IMR-90 (cell line): ENCODE measurements around the gene PDIA4. TPM values are rescaled to one million over a fixed set of nuclear protein-coding genes. Genes with fewer than 3 reads are reported as not detected.

Experiments
- ATAC-seq: fragments of 200-7000 bp; cut with Tn5 transposase; 2 replicates; pipeline ENCODE4 v1.9.1; 2020; ENCODE audit warnings: low read depth, mild to moderate bottlenecking, moderate library complexity
- BruUV-seq: library from RNA; stranded (reverse); fragments of 400-500 nt; replicated peaks from 2 replicates; lab custom pipeline; 2021; lab: Mats Ljungman, UMichigan
- CTCF ChIA-PET: fragments of 300-600 bp; formaldehyde crosslinking; extraction: SDS; loops from one replicate; lab custom pipeline; 2021; ENCODE audit warnings: antibody characterized with exemption; lab: Yijun Ruan, JAX
- POLR2A ChIA-PET: fragments of 300-600 bp; sonication (Branson Sonifier 250); formaldehyde crosslinking; loops from one replicate; lab custom pipeline; 2022; ENCODE audit warnings: antibody characterized with exemption; ENCODE audit not compliant: unreplicated experiment; lab: Charles Lee
- DNase-seq: peaks from one replicate; pipeline ENCODE4 v3.0.0; 2013
- H2AFZ ChIP-seq: replicated peaks from 2 replicates; pipeline ENCODE3; 2013; ENCODE audit warnings: low read length, mild to moderate bottlenecking; ENCODE audit not compliant: poor library complexity
- H2AK5ac ChIP-seq: 2 replicates; pipeline ENCODE4 v1.6.1; 2013; ENCODE audit warnings: low read depth, low read length, inconsistent platforms
- H2AK9ac ChIP-seq: replicated peaks from 2 replicates; pipeline ENCODE3; 2013; ENCODE audit warnings: mild to moderate bottlenecking, low read depth, low read length, moderate library complexity; ENCODE audit not compliant: poor library complexity
- H2BK120ac ChIP-seq: 2 replicates; pipeline ENCODE4 v1.6.1; 2013; ENCODE audit warnings: low read depth, low read length, inconsistent platforms
- H2BK15ac ChIP-seq: 3 replicates; pipeline ENCODE4 v1.6.1; 2013; ENCODE audit warnings: low read depth, low read length, inconsistent platforms
- H2BK20ac ChIP-seq: 2 replicates; pipeline ENCODE4 v1.6.1; 2013; ENCODE audit warnings: low read depth, mild to moderate bottlenecking, inconsistent platforms, low read length, moderate library complexity
- H2BK5ac ChIP-seq: 2 replicates; pipeline ENCODE4 v1.6.1; 2013; ENCODE audit warnings: mild to moderate bottlenecking, low read depth, low read length, inconsistent platforms; ENCODE audit not compliant: poor library complexity, severe bottlenecking
- H3K14ac ChIP-seq: replicated peaks from 2 replicates; pipeline ENCODE4 v1.6.1; 2013; ENCODE audit warnings: low read depth, low read length, inconsistent platforms
- H3K18ac ChIP-seq: 2 replicates; pipeline ENCODE4 v1.6.1; 2013; ENCODE audit warnings: low read depth, low read length, control low read depth
- H3K23ac ChIP-seq: 2 replicates; pipeline ENCODE4 v1.6.1; 2013; ENCODE audit warnings: low read depth, low read length, inconsistent platforms
- H3K27ac ChIP-seq: 2 replicates; pipeline ENCODE4 v1.5.1; 2013; ENCODE audit warnings: mild to moderate bottlenecking, control low read depth, low read length; ENCODE audit not compliant: insufficient read depth
- H3K27me3 ChIP-seq: 2 replicates; pipeline ENCODE4 v1.6.1; 2013; ENCODE audit warnings: low read length; ENCODE audit not compliant: control insufficient read depth, insufficient read depth
- H3K36me3 ChIP-seq: 2 replicates; pipeline ENCODE4 v1.6.1; 2013; ENCODE audit warnings: low read length, mixed read lengths; ENCODE audit not compliant: control insufficient read depth, insufficient read depth
- H3K4ac ChIP-seq: 2 replicates; pipeline ENCODE4 v1.6.1; 2013; ENCODE audit warnings: low read depth, low read length, inconsistent platforms
- H3K4me1 ChIP-seq: 2 replicates; pipeline ENCODE4 v1.6.1; 2013; ENCODE audit warnings: low read length, mixed read lengths; ENCODE audit not compliant: control insufficient read depth, insufficient read depth
- H3K4me2 ChIP-seq: 2 replicates; pipeline ENCODE4 v1.6.1; 2013; ENCODE audit warnings: low read depth, mild to moderate bottlenecking, control low read depth, low read length, moderate library complexity
- H3K4me3 ChIP-seq: 2 replicates; pipeline ENCODE4 v1.5.1; 2013; ENCODE audit warnings: low read depth, mild to moderate bottlenecking, control low read depth, low read length, moderate library complexity; ENCODE audit not compliant: insufficient read depth
- H3K56ac ChIP-seq: 2 replicates; pipeline ENCODE4 v1.6.1; 2013; ENCODE audit warnings: low read length, inconsistent platforms; ENCODE audit not compliant: insufficient read depth; ENCODE audit errors: extremely low read depth
- H3K79me1 ChIP-seq, 2 experiments: 2 replicates each; pipeline ENCODE4 v1.6.1; 2013; ENCODE audit warnings: low read length in 2 of 2, inconsistent platforms in 1 of 2, low read depth in 1 of 2
- H3K9ac ChIP-seq: 2 replicates; pipeline ENCODE4 v1.6.1; 2013; ENCODE audit warnings: low read depth, low read length, control low read depth
- H3K9me1 ChIP-seq: 2 replicates; pipeline ENCODE4 v1.6.1; 2013; ENCODE audit warnings: low read length, inconsistent platforms; ENCODE audit not compliant: insufficient read depth
- H3K9me3 ChIP-seq: 2 replicates; pipeline ENCODE4 v1.6.1; 2013; ENCODE audit warnings: low read length; ENCODE audit not compliant: control insufficient read depth, insufficient read depth
- H4K20me1 ChIP-seq: 2 replicates; pipeline ENCODE4 v1.6.1; 2013; ENCODE audit warnings: low read length, inconsistent platforms; ENCODE audit not compliant: insufficient read depth
- H4K5ac ChIP-seq: 2 replicates; pipeline ENCODE4 v1.6.1; 2013; ENCODE audit warnings: mild to moderate bottlenecking, low read depth, low read length, control low read depth
- H4K8ac ChIP-seq, 2 experiments: 2 replicates each; pipeline ENCODE4 v1.6.1; 2013; ENCODE audit warnings: low read depth in 2 of 2, low read length in 2 of 2, control low read depth in 1 of 2, inconsistent platforms in 1 of 2
- H4K91ac ChIP-seq: 2 replicates; pipeline ENCODE4 v1.6.1; 2013; ENCODE audit warnings: low read depth, low read length, inconsistent platforms; ENCODE audit not compliant: insufficient read depth
- CTCF ChIP-seq: conservative IDR thresholded peaks from 2 replicates; pipeline ENCODE4 v1.5.1; 2012; ENCODE audit warnings: mild to moderate bottlenecking, low read depth, low read length, improper control_type of control experiment
- MAFK ChIP-seq: IDR thresholded peaks from 2 replicates; pipeline ENCODE4 v1.6.1; 2012; ENCODE audit warnings: low read depth, low read length, improper control_type of control experiment
- NFE2L2 ChIP-seq: fragments of 150-350 bp; IDR thresholded peaks from 2 replicates; pipeline ENCODE4 v1.6.1; 2016; ENCODE audit warnings: low read depth, mild to moderate bottlenecking, low read length
- POLR2A ChIP-seq: IDR thresholded peaks from 2 replicates; pipeline ENCODE4 v1.6.1; 2012; ENCODE audit warnings: mild to moderate bottlenecking, low read depth, low read length
- RAD21 ChIP-seq: IDR thresholded peaks from 2 replicates; pipeline ENCODE4 v1.6.1; 2012; ENCODE audit warnings: low read length, improper control_type of control experiment
- SMC3 ChIP-seq: fragments of 150-350 bp; IDR thresholded peaks from 2 replicates; pipeline ENCODE4 v1.6.1; 2016; ENCODE audit warnings: low read depth, mild to moderate bottlenecking, antibody characterized with exemption, low read length, moderate library complexity
- WGBS, 2 experiments: methylation state at CpG; one replicate each; pipeline versions ENCODE4 v1.1.5 to v1.1.7; 2013; ENCODE audit warnings: missing lambda C conversion rate in 2 of 2; ENCODE audit not compliant: insufficient read length in 1 of 2; ENCODE audit errors: extremely low coverage in 2 of 2; 5-methylcytosine and 5-hydroxymethylcytosine counted together
- dilution Hi-C: fragments of 300-500 bp; cut with HindIII; formaldehyde crosslinking; loops from one replicate; pipeline ENCODE4 v1.14.3; 2018; ENCODE audit warnings: low sequenced_read_pairs; ENCODE audit not compliant: unreplicated experiment
- in situ Hi-C: fragments of 300-500 bp; cut with MboI; formaldehyde crosslinking; loops from 3 replicates; pipeline ENCODE4 v1.14.3; 2019; ENCODE audit warnings: low sequenced_read_pairs, inconsistent platforms, mixed read lengths
- intact Hi-C: fragments of 100-400 bp; cut with micrococcal nuclease; formaldehyde crosslinking; loops from 2 replicates; pipeline ENCODE4 v1.10.0; 2022
- polyA plus RNA-seq, 3 experiments: library from polyadenylated mRNA; depleted of rRNA; stranded (reverse); fragments of >200 nt; gene quantifications; 2 replicates each; pipeline ENCODE4 v1.2.3, GENCODE V29; 2012; ENCODE audit warnings: low replicate concordance in 1 of 3
- total RNA-seq: library from RNA; depleted of rRNA; stranded (reverse); fragments of >200 nt; gene quantifications from 2 replicates; pipeline ENCODE4 v1.2.3, GENCODE V29; 2012

The PDIA4 gene
- total and polyA plus RNA-seq, 2 of the 4 experiments (the other 2 are of a cell fraction): 241 to 304 TPM

- H3K79me1 ChIP-seq: no peaks in the 10 kb centered on the region
- no TSS peak for BruUV-seq
- CTCF ChIA-PET: interaction anchor here (0.6 to 1.5 kb wide), 22 partner anchors 13 to 924 kb away, joined by 3 to 6 read pairs (median 4); no protein-coding TSS in a partner anchor
- no peak overlapping the region for H2AK9ac ChIP-seq
- peaks cover 3% of the 10 kb centered on the region; the same call in 1 of the 2 replicates for H3K27me3 ChIP-seq
- no CpG with 5 or more reads among the region's 5 CpGs for WGBS, 2 experiments
- intact Hi-C loops: loop anchor here (1.0 to 10.0 kb wide), 7 partner anchors 78 to 698 kb away; partner anchors contain the start of gene EZH2
- no peaks in the 10 kb centered on the region for H3K9me1 ChIP-seq
- H4K91ac ChIP-seq: no peak overlapping the region
- H3K4me3 ChIP-seq: peak overlapping the region; percentile 62
- H3K36me3 ChIP-seq: no peaks in the 10 kb centered on the region
- dilution Hi-C loops: no loop called here
- DNase-seq: peak; percentile 67
- H3K9ac ChIP-seq: peak overlapping the region; percentile 23; the same call in 1 of the 2 replicates
- no peak overlapping the region for H3K23ac ChIP-seq
- no peaks in the 10 kb centered on the region for H3K4me1 ChIP-seq
- H3K4ac ChIP-seq: no peak overlapping the region
- 0 out of 2 replicates have a peak overlapping the region, but pooled peaks have one; percentile 1 for H3K14ac ChIP-seq
- POLR2A ChIA-PET: no interaction called here
- H2BK5ac ChIP-seq: no peak overlapping the region
- H3K4me2 ChIP-seq: peak overlapping the region; percentile 64
- TF ChIP-seq SMC3: peak; percentile 88
- TF ChIP-seq POLR2A: 0 out of 2 replicates have a peak, but pooled peaks have one; percentile 30
- TF ChIP-seq MAFK: no peak
- TF ChIP-seq RAD21: peak; percentile 96
- peak; percentile 88 for TF ChIP-seq CTCF
- TF ChIP-seq NFE2L2: no peak
- peak overlapping the region; percentile 77 for H2AFZ ChIP-seq
- H3K9me3 ChIP-seq: no peaks in the 10 kb centered on the region
- H3K56ac ChIP-seq: no peak overlapping the region
- H3K18ac ChIP-seq: no peak overlapping the region
- H2AK5ac ChIP-seq: no peak overlapping the region
- no peak overlapping the region for H2BK15ac ChIP-seq
- H2BK120ac ChIP-seq: no peak overlapping the region
- H4K5ac ChIP-seq: no peak overlapping the region
- no peak overlapping the region for H3K27ac ChIP-seq
- in situ Hi-C loops: loop anchor here (5.0 to 25.0 kb wide), 3 partner anchors 386 to 701 kb away; no protein-coding TSS in a partner anchor
- H4K8ac ChIP-seq: peak overlapping the region in 1 of 2 experiments; percentile 8; a peak in 1 of 4 replicates
- ATAC-seq: peak; percentile 69
- no peak overlapping the region for H2BK20ac ChIP-seq
- no peaks in the 10 kb centered on the region for H4K20me1 ChIP-seq
Observed at GRCh38 chr7:148962823-148963582, 65.3 kb downstream of the PDIA4 start.
